Peyer's patch (tissue), 4 donors: ENCODE measurements around the gene TBX5.

Experiments used
- POLR2A ChIP-seq, 2 donors: fragments of 450-650 bp; IDR thresholded peaks; one replicate each; pipeline ENCODE4 v1.5.1; 2017; ENCODE audit warnings: antibody characterized with exemption in 2 of 2, mild to moderate bottlenecking in 2 of 2, moderate library complexity in 2 of 2
- TF ChIP-seq, protein P1 (sequence below), 6 experiments: fragments of 450-650 bp in 4 of 6; fragments of 200-600 bp in 2 of 6; sonication (generic) in 1 of 6; IDR thresholded peaks; one replicate each; pipeline ENCODE4 v1.5.1; 2017 to 2019; ENCODE audit warnings: antibody characterized with exemption in 6 of 6, mild to moderate bottlenecking in 3 of 6, moderate library complexity in 1 of 6

DNA sequence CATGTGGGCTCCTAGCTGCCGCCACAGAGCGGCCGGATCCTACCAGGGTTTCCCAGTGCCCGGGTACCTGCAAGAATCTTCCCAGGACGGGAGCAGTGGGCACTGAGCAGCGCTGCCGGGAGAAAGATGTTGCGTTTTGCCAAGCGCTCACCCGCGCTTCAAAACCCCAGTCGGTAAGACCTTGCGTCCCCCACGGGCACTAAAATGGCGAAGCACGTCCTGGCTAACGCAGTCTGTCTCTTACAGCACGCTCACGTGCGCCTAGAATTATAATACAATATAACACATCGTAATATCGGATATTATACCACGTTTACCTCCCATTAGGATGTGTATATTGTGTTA lies 35.1 kb upstream of the TBX5 start:
- TF ChIP-seq, protein P1, sequence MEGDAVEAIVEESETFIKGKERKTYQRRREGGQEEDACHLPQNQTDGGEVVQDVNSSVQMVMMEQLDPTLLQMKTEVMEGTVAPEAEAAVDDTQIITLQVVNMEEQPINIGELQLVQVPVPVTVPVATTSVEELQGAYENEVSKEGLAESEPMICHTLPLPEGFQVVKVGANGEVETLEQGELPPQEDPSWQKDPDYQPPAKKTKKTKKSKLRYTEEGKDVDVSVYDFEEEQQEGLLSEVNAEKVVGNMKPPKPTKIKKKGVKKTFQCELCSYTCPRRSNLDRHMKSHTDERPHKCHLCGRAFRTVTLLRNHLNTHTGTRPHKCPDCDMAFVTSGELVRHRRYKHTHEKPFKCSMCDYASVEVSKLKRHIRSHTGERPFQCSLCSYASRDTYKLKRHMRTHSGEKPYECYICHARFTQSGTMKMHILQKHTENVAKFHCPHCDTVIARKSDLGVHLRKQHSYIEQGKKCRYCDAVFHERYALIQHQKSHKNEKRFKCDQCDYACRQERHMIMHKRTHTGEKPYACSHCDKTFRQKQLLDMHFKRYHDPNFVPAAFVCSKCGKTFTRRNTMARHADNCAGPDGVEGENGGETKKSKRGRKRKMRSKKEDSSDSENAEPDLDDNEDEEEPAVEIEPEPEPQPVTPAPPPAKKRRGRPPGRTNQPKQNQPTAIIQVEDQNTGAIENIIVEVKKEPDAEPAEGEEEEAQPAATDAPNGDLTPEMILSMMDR (IDR thresholded peaks at IDR 0.05): no peak
- TF ChIP-seq POLR2A (IDR thresholded peaks at IDR 0.05): no peak
